ENCODE data around the gene PLSCR3.

DNA sequence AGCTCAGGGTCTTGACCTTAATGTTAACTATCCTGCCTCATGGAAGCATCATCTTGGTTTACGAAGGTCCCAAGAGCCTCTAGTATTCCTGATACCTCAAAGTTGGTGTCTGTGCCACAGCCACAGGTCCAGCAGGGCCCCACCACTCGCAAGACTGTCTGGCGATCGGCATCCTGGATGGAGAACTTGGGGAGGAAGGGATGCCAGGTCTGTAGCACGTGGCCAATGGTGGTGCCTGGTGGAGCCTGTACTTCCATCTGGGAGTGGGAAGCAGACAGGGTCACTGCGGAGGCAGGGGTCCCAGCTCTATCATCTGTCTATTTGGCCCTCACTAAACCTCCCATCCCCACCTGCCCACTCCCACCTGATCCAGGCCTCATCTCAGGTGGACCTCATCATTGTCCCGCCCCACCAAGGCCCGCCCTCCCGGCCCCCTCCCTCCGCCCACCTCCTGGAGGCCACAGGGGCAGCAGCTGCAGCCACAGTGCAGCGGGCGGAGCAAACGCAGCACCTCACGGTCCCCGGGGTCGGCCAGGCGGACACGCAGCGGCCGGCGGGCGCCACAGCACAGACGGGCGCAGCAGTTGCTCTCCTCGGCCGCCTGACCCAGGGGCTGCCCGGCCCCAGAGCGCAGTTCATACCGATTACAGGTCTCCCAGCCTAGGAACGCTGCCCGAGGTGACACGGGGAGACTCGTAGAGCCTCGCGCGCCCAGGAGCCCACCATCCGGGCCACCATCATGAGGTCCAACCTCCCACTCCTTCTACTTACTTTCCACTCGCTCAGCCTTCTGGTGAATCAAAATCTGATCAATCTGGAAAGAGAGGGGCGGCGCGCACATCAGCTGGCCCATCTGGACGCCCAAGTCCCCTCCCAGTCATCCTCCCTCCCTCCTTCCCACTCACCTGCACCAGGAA is 1.4 kb downstream of the PLSCR3 start:
- TF ChIP-seq, protein P1, sequence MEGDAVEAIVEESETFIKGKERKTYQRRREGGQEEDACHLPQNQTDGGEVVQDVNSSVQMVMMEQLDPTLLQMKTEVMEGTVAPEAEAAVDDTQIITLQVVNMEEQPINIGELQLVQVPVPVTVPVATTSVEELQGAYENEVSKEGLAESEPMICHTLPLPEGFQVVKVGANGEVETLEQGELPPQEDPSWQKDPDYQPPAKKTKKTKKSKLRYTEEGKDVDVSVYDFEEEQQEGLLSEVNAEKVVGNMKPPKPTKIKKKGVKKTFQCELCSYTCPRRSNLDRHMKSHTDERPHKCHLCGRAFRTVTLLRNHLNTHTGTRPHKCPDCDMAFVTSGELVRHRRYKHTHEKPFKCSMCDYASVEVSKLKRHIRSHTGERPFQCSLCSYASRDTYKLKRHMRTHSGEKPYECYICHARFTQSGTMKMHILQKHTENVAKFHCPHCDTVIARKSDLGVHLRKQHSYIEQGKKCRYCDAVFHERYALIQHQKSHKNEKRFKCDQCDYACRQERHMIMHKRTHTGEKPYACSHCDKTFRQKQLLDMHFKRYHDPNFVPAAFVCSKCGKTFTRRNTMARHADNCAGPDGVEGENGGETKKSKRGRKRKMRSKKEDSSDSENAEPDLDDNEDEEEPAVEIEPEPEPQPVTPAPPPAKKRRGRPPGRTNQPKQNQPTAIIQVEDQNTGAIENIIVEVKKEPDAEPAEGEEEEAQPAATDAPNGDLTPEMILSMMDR (IDR thresholded peaks at IDR 0.05) = no peak
- no peak for TF ChIP-seq POLR2A (IDR thresholded peaks at IDR 0.05)

Measured in uterus (tissue), 2 donors.